Lower lobe of right lung (tissue), 2 donors: ENCODE data around the gene SLC22A7. TPM values are rescaled to one million over a fixed set of nuclear protein-coding genes. Genes with fewer than 3 reads are reported as not detected.

Experiments
- ATAC-seq, 2 donors: fragments of 200-7000 bp; cut with Tn5 transposase; one replicate each; pipeline ENCODE4 v1.9.1; 2020 to 2022; ENCODE audit warnings: mild to moderate bottlenecking in 2 of 2, moderate library complexity in 2 of 2
- DNase-seq: peaks from one replicate; pipeline ENCODE4 v3.0.0-alpha.2; 2020
- H3K27ac ChIP-seq: fragments of 200-600 bp; one replicate; pipeline ENCODE4 v1.8.0; 2022
- H3K27me3 ChIP-seq: fragments of 200-600 bp; one replicate; pipeline ENCODE4 v1.8.0; 2022; ENCODE audit warnings: low read depth
- H3K36me3 ChIP-seq: fragments of 200-600 bp; one replicate; pipeline ENCODE4 v1.8.0; 2022; ENCODE audit warnings: mild to moderate bottlenecking
- H3K4me1 ChIP-seq: fragments of 200-600 bp; one replicate; pipeline ENCODE4 v1.8.0; 2022
- H3K4me3 ChIP-seq: fragments of 200-600 bp; one replicate; pipeline ENCODE4 v1.8.0; 2022; ENCODE audit warnings: mild to moderate bottlenecking
- H3K9me3 ChIP-seq: fragments of 200-600 bp; one replicate; pipeline ENCODE4 v1.8.0; 2022
- intact Hi-C: fragments of 100-400 bp; cut with DNase I; formaldehyde crosslinking; loops from one replicate; pipeline ENCODE4 v1.11.0; 2022
- total RNA-seq: library from RNA; stranded (reverse); fragmentation: NEBNext Ultra II Directional; extraction: Animal tissue kit (Norgen Biotek cat#: 25700); gene quantifications from one replicate; pipeline ENCODE4 v1.2.1, GENCODE V29; 2021
- TF ChIP-seq, protein P1 (sequence below): fragments of 200-600 bp; IDR thresholded peaks from one replicate; pipeline ENCODE4 v1.8.0; 2022; ENCODE audit warnings: antibody characterized with exemption, mild to moderate bottlenecking
- donor health status: DM: no; HTN: yes; CAD: no; lungs with severe emphysema.

The SLC22A7 gene
- total RNA-seq, 1 donor from 2014 or later, result not detected

DNA sequence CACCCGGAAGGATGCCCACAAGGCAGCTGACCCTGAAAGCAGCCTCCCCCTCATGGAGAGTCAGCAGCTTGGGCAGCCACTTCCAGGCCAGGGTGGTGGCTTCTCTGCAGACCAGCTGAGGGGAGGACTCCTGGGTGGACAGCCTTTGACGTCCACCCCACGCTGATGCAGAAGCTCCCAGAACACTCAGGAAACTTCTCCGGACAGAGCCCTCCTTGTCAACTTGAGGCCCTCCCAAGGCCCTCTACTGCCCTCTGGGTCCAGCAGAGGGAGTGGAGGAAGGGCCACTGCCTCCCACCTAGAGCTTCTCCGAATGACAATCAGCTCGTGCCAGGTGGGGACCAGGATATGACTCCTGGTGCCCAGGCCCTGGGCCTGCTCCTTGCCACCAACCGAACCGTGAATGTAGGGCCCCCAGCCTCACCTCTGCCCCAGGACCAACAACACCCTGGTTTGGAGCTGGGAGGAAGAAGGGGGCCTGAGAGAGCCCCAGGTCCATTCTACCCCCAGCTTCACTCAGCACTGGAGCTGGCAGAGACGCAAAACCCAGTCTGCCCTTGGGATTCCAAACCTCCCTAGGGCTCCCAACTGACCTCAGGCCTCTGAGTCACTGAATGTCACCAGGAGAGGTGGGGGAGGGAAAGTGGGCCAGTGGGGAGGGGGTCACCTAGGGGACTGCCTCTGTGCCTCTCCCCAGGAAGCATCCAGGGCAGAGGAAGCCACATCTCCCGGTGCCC lies 10.9 kb upstream of the SLC22A7 start:
- no peaks in the 10 kb centered on the region for H3K9me3 ChIP-seq
- intact Hi-C loops, result no loop called here
- H3K4me3 ChIP-seq, result no peak overlapping the region
- TF ChIP-seq, protein P1, sequence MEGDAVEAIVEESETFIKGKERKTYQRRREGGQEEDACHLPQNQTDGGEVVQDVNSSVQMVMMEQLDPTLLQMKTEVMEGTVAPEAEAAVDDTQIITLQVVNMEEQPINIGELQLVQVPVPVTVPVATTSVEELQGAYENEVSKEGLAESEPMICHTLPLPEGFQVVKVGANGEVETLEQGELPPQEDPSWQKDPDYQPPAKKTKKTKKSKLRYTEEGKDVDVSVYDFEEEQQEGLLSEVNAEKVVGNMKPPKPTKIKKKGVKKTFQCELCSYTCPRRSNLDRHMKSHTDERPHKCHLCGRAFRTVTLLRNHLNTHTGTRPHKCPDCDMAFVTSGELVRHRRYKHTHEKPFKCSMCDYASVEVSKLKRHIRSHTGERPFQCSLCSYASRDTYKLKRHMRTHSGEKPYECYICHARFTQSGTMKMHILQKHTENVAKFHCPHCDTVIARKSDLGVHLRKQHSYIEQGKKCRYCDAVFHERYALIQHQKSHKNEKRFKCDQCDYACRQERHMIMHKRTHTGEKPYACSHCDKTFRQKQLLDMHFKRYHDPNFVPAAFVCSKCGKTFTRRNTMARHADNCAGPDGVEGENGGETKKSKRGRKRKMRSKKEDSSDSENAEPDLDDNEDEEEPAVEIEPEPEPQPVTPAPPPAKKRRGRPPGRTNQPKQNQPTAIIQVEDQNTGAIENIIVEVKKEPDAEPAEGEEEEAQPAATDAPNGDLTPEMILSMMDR, result no peak
- no peaks in the 10 kb centered on the region for H3K4me1 ChIP-seq
- H3K27me3 ChIP-seq, result peaks cover 33% of the 10 kb centered on the region
- no peak overlapping the region for H3K27ac ChIP-seq
- DNase-seq, result no peak
- H3K36me3 ChIP-seq, result no peaks in the 10 kb centered on the region
- ATAC-seq, result no peak

DNA sequence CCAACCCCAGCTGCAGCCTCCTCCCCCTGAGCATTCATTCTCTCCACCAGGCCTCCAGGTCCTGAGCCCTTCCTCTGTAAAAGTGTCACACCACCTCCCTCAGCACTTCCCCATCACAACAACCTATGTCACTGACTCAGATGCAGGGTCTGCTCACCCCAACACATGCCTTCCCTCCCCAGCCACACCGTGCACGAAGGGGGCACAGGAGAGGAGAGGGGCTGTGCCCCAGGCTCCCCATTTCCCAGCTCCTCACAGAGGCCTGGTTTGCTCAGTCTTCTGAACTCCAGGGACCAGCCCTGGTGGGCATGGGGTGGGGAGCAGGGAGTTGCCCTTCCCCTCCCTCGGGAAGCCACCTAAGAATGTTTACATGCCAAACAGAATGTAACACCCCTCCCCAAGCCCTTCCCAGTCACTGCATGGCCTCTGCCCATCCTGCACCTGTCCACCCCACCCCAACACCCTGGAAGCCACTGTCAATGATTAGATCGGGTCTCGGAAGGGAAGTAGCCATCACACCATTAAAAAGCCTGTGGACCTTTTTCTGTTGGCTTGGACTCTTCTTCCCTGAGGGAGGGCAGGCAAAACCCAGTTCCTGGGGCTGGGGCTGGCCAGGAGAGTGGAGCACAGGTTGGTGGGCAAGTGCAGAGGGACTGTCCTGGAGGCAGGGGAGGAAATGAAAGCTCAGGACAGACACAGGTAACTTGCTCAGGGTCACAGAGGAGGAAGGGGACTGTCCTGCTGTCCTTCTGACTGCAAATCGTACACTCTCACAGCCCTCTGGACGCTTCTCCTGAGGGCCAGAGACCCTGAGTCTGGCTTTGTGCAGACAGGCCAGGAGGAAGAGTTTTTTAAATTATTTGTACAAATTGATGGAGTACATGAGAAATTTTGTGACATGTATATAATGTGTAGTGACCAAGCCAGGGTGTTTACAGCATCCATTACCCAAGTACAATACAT lies 10.1 kb upstream of the SLC22A7 start:
- no peak for ATAC-seq
- DNase-seq, result no peak
- TF ChIP-seq, protein P1, result no peak
- no peaks in the 10 kb centered on the region for H3K9me3 ChIP-seq
- H3K4me3 ChIP-seq, result no peak overlapping the region
- peaks cover 33% of the 10 kb centered on the region for H3K27me3 ChIP-seq
- no peaks in the 10 kb centered on the region for H3K36me3 ChIP-seq
- H3K27ac ChIP-seq, result no peak overlapping the region
- intact Hi-C loops, result no loop called here
- no peaks in the 10 kb centered on the region for H3K4me1 ChIP-seq

DNA sequence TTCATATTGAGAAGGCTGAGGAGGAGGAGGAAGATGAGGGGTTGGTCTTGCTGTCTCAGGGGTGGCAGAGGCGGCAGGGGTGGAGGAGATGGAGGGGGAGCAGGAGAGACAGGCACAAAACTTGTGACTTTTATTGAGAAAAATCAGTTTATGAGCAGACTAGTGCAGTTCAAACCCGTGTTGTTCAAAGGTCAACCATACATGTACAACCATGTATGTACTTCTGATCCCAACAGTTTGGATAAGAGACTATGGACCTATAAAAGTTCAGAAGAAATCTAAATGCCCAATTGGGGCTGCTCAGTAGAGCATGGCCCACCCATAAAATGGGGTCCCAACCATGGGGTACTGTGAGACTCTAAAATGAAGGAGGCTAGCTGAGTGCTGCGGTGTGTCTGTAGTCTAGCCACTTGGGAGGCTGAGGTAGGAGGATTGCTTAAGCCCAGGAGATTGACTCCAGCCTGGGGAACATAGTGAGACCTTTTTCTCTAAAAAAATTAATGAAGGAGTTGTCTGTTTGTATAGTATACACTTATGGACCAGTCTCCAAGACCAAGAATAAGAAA lies 7.6 kb upstream of the SLC22A7 start:
- Histone ChIP-seq H3K4me3 (no peak overlapping the region), H3K36me3 (no peaks in the 10 kb centered on the region), H3K4me1 (no peaks in the 10 kb centered on the region), H3K27ac (no peak overlapping the region), H3K9me3 (no peaks in the 10 kb centered on the region), H3K27me3 (peaks cover 12% of the 10 kb centered on the region)
- no peak for ATAC-seq
- intact Hi-C loops, result no loop called here
- TF ChIP-seq, protein P1, result no peak
- no peak for DNase-seq

DNA sequence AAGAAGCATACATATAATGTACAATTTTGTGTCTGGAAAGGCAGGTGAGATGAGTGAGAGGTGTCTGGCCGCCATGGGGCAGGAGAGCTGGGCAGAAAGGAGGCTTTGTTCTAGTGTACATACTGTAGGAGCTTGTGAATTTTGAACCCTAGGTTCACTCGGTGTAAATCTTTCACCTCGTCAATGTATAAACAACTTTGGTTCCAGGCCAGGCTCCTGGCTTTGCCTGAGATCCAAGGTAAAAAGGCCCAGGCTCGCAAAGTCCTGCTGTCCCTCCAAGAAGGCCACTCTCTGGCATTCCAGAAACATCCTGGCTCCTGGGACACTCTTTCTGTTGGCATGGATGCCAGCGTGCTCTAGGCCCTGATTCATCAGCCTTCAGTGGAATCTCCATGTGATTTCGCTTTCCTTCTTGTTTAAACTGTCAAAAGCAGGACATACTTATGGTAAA lies 7.1 kb upstream of the SLC22A7 start:
- H3K27ac ChIP-seq, result no peak overlapping the region
- no peaks in the 10 kb centered on the region for H3K9me3 ChIP-seq
- intact Hi-C loops, result no loop called here
- H3K4me1 ChIP-seq, result no peaks in the 10 kb centered on the region
- no peaks in the 10 kb centered on the region for H3K36me3 ChIP-seq
- DNase-seq (no peak), ATAC-seq (no peak)
- TF ChIP-seq, protein P1, result no peak
- peaks cover 7% of the 10 kb centered on the region for H3K27me3 ChIP-seq
- H3K4me3 ChIP-seq, result no peak overlapping the region

DNA sequence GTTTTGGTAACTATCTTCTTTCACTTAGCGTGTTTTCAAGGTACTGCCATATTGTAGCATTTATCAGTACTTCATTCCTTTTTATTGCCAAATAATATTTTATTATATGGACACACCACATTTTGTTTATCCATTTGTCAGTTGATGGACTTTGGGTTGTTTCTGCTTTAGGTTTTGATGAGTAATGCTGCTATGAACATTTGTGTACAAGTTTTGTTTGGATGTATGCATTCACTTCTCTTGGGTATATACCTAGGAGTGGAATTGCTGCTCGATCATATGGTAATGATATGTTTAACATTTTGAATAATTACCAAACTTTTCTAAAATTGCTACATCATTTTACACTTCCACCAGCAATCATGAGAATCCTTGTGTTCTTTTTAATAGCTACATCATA lies 6.4 kb upstream of the SLC22A7 start:
- Histone ChIP-seq H3K27ac (no peak overlapping the region), H3K4me3 (no peak overlapping the region), H3K36me3 (no peaks in the 10 kb centered on the region), H3K4me1 (no peaks in the 10 kb centered on the region), H3K27me3 (no peaks in the 10 kb centered on the region), H3K9me3 (no peaks in the 10 kb centered on the region)
- TF ChIP-seq, protein P1, result no peak
- DNase-seq (no peak), ATAC-seq (no peak)
- intact Hi-C loops, result no loop called here
